Natural killer cell treated with Interleukin-12 subunit alpha and Interleukin-12 subunit beta and Interleukin-15 and Interleukin-18, amount 100 ng/mL, for 72 hours (primary cell): Measurements from ENCODE around the gene SLC22A6. TPM values are rescaled to one million over a fixed set of nuclear protein-coding genes. Genes with fewer than 3 reads are reported as not detected.

Experiments
- ATAC-seq, 2 donors: fragments of 150-1000 bp; cut with Tn5 transposase in 1 of 2; sonication (Bioruptor Pico), chemical (Tn5 transposase) in 1 of 2; 2 replicates each; pipeline ENCODE4 v1.10.0; 2021
- DNase-seq: peaks from one replicate; pipeline ENCODE4 v3.0.0; 2022; ENCODE audit warnings: low spot score
- H3K27ac Mint-ChIP-seq, 2 donors: 1 replicate in 1 of 2; 2 replicates in 1 of 2; pipeline ENCODE4 v1.8.0; 2022; ENCODE audit warnings: mixed read lengths in 2 of 2, mild to moderate bottlenecking in 1 of 2, moderate library complexity in 1 of 2
- H3K27me3 Mint-ChIP-seq, 2 donors: 1 replicate in 1 of 2; 2 replicates in 1 of 2; pipeline ENCODE4 v1.8.0; 2022; ENCODE audit warnings: mixed read lengths in 2 of 2
- H3K36me3 Mint-ChIP-seq: one replicate; pipeline ENCODE4 v1.8.0; 2022; ENCODE audit warnings: mixed read lengths
- H3K4me1 Mint-ChIP-seq, 2 donors: 1 replicate in 1 of 2; 2 replicates in 1 of 2; pipeline ENCODE4 v1.8.0; 2022; ENCODE audit warnings: low read depth in 2 of 2, mixed read lengths in 2 of 2, mild to moderate bottlenecking in 1 of 2
- H3K4me3 Mint-ChIP-seq: one replicate; pipeline ENCODE4 v1.8.0; 2022; ENCODE audit warnings: mixed read lengths
- H3K9me3 Mint-ChIP-seq: 2 replicates; pipeline ENCODE4 v1.8.0; 2022; ENCODE audit warnings: mixed read lengths
- total RNA-seq, 2 donors: library from RNA; stranded (reverse); gene quantifications; one replicate each; pipeline ENCODE4 v1.2.3, GENCODE V29; 2022

The SLC22A6 gene
- total RNA-seq, 2 donors from 2014 or later, result not detected

- no peak overlapping the region for H3K27ac Mint-ChIP-seq
- H3K9me3 Mint-ChIP-seq, result no peaks in the 10 kb centered on the region
- H3K4me3 Mint-ChIP-seq, result no peak overlapping the region
- ATAC-seq (no peak), DNase-seq (no peak)
- H3K4me1 Mint-ChIP-seq, result no peaks in the 10 kb centered on the region
- peaks cover 12 to 13% of the 10 kb centered on the region in 2 donors for H3K27me3 Mint-ChIP-seq
- H3K36me3 Mint-ChIP-seq, result no peaks in the 10 kb centered on the region
Observed at GRCh38 chr11:63010934-63011439, 26.2 kb upstream of the SLC22A6 start.

GRCh38 chr11:63007920-63008319 lies 23.2 kb upstream of the SLC22A6 start:
- H3K36me3 Mint-ChIP-seq, result no peaks in the 10 kb centered on the region
- H3K9me3 Mint-ChIP-seq, result no peaks in the 10 kb centered on the region

DNA sequence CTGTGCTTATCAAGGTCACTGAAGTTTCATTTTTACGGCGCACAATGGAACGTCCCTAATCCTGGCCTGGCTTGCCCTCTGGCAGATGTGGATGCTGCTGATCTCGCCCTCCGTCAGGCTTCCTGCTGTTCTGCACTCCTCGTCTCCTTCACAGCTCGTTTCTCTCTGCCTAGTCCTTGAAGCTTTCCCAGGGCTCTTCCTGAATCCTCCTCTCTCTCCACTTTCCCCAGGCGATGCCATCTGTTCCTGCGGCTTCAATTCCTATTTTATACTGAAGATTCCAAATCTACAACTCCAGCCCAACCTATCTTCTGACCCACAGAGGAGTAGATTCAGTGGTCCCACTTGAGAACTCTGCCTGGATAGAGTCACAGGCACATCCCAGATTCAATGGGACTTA lies 16.7 kb upstream of the SLC22A6 start:
- H3K4me3 Mint-ChIP-seq, result no peak overlapping the region
- no peak for DNase-seq
- H3K27me3 Mint-ChIP-seq, result peaks cover 6 to 12% of the 10 kb centered on the region in 2 donors
- H3K36me3 Mint-ChIP-seq, result no peaks in the 10 kb centered on the region
- no peak overlapping the region for H3K27ac Mint-ChIP-seq
- no peak for ATAC-seq
- no peaks in the 10 kb centered on the region for H3K9me3 Mint-ChIP-seq
- H3K4me1 Mint-ChIP-seq, result peaks cover 0 to 4% of the 10 kb centered on the region in 2 donors

More at GRCh38 chr11:63007920-63008319, 23.2 kb upstream of the SLC22A6 start:
- no peak for DNase-seq
- peaks cover 0 to 5% of the 10 kb centered on the region in 2 donors for H3K27me3 Mint-ChIP-seq
- H3K4me1 Mint-ChIP-seq, result no peaks in the 10 kb centered on the region
- no peak overlapping the region for H3K4me3 Mint-ChIP-seq
- no peak overlapping the region for H3K27ac Mint-ChIP-seq
- ATAC-seq, result no peak

DNA sequence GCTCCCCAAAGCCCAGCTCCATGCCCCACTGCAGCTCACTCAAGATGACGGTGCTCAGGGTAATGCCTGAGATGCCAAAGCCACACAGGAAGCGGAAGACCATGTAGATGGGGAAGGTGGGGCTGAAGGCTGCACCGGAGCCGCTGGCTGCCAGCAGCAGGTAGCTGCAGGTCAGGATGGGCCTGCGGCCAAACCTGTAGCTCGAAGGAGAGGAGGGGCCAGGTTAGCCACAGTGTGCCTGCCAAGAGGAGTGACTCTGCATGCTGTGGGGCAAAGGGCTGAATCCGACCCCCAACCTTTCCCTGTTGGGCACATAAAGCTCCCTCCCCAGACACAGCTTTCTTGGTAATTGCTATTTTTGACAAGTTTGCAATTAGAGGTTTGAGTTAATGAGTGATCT lies 14.9 kb upstream of the SLC22A6 start:
- ATAC-seq (no peak), DNase-seq (no peak)
- Mint-ChIP-seq H3K36me3 (no peaks in the 10 kb centered on the region), H3K27ac (no peak overlapping the region), H3K27me3 (peaks cover 12 to 14% of the 10 kb centered on the region in 2 donors), H3K4me1 (peaks cover 0 to 4% of the 10 kb centered on the region in 2 donors), H3K9me3 (no peaks in the 10 kb centered on the region), H3K4me3 (no peak overlapping the region)

DNA sequence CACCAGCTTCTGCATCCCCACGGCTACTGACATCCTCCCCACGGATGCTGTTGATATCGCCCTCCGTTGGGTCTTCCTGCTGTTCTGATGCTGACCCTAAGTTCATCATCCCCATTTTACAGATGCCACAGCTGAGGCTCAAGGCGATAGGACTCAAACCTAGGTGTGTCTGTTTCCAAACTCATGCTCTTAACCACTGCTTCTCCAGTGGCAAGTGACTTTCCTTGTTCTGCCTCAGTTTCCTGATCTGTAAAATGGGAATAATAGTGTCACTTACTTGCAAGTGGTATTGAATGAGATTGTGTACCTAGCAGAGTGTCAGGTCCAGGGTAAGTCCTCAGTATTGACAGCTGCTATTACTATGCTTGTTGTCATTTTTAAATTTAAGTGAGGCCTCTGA lies 14.4 kb upstream of the SLC22A6 start:
- Mint-ChIP-seq H3K9me3 (no peaks in the 10 kb centered on the region), H3K27ac (no peak overlapping the region), H3K4me3 (no peak overlapping the region), H3K4me1 (peaks cover 0 to 4% of the 10 kb centered on the region in 2 donors), H3K27me3 (peaks cover 12 to 14% of the 10 kb centered on the region in 2 donors), H3K36me3 (no peaks in the 10 kb centered on the region)
- no peak for ATAC-seq
- no peak for DNase-seq

- Mint-ChIP-seq H3K9me3 (no peaks in the 10 kb centered on the region), H3K36me3 (no peaks in the 10 kb centered on the region), H3K4me3 (no peak overlapping the region), H3K4me1 (peaks cover 0 to 4% of the 10 kb centered on the region in 2 donors), H3K27me3 (peaks cover 9 to 17% of the 10 kb centered on the region in 2 donors), H3K27ac (no peak overlapping the region)
- DNase-seq, result no peak
- ATAC-seq, result no peak
Observed at GRCh38 chr11:62996271-62996670, 11.5 kb upstream of the SLC22A6 start.

GRCh38 chr11:62994775-62995174 lies 10.0 kb upstream of the SLC22A6 start:
- H3K9me3 Mint-ChIP-seq, result no peaks in the 10 kb centered on the region
- no peaks in the 10 kb centered on the region for H3K36me3 Mint-ChIP-seq
- peaks cover 0 to 4% of the 10 kb centered on the region in 2 donors for H3K4me1 Mint-ChIP-seq
- peaks cover 7 to 13% of the 10 kb centered on the region in 2 donors for H3K27me3 Mint-ChIP-seq
- ATAC-seq (no peak), DNase-seq (no peak)
- no peak overlapping the region for H3K4me3 Mint-ChIP-seq
- no peak overlapping the region for H3K27ac Mint-ChIP-seq

DNA sequence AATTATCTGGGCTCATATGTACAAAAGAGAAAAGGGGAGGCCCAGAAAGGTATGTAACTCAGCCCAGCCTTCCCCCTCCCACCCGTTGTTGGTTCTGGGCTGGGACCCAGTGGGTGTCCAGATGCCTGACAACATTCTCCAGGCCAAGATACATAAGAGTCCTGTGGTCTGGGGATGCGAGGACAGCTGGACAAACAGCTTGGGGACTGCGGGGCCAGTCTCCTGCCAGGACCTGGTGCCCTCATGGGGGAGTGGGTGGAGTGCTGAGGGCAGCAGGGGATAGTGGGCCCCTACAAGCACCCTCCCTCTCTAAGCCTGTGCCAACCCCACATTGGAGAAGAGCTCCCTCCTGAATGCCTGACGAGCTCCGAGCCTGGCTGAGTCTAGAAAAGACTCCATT lies 3.5 kb upstream of the SLC22A6 start:
- Mint-ChIP-seq H3K9me3 (no peaks in the 10 kb centered on the region), H3K27ac (no peak overlapping the region), H3K27me3 (peaks cover 7 to 16% of the 10 kb centered on the region in 2 donors), H3K4me1 (no peaks in the 10 kb centered on the region), H3K4me3 (no peak overlapping the region), H3K36me3 (no peaks in the 10 kb centered on the region)
- no peak for DNase-seq
- no peak for ATAC-seq

DNA sequence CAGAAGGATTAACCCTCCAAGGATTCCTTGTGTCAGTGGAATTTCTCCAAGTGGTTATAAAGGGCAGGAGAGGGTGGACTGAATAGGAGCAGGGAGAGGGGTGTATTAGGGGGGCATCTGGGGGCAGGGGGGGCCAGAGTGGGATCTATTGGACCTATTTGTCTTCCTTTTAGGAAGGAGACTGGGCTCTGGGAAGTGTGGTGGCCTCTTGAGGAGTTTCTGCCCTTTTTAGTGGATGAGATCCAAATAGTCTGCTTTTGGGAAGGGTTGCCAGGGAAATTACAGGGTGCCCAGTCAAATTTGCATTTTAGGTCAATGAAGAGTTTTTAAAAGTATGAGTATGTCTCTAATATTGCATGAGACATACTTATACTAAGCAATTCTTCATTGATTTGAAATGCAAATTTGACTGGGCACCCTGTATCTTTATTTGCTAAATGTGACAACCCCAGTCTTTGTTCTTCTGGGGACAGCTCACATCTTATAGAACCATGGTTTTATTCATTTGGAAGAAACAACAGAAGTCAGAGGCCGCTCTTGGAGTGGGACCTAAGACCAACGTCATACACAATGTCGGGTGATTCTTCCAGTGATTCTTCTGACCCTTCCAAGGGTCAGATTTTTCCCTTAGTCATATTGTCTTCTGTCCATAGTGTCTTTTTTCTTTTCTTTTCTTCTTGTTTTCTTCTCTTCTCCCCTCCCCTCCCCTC lies 429 bp upstream of the SLC22A6 start:
- H3K9me3 Mint-ChIP-seq, result no peaks in the 10 kb centered on the region
- H3K4me1 Mint-ChIP-seq, result no peaks in the 10 kb centered on the region
- H3K4me3 Mint-ChIP-seq, result no peak overlapping the region
- no peak overlapping the region for H3K27ac Mint-ChIP-seq
- H3K27me3 Mint-ChIP-seq, result peaks cover 7 to 12% of the 10 kb centered on the region in 2 donors
- H3K36me3 Mint-ChIP-seq, result no peaks in the 10 kb centered on the region
- DNase-seq, result no peak
- no peak for ATAC-seq

- H3K27me3 Mint-ChIP-seq, result peaks cover 7 to 15% of the 10 kb centered on the region in 2 donors
- no peaks in the 10 kb centered on the region for H3K36me3 Mint-ChIP-seq
- no peaks in the 10 kb centered on the region for H3K4me1 Mint-ChIP-seq
- no peak for DNase-seq
- H3K27ac Mint-ChIP-seq, result no peak overlapping the region
- ATAC-seq, result no peak
- H3K4me3 Mint-ChIP-seq, result no peak overlapping the region
- H3K9me3 Mint-ChIP-seq, result no peaks in the 10 kb centered on the region
Observed at GRCh38 chr11:62983536-62984199, 1.1 kb downstream of the SLC22A6 start.

- Mint-ChIP-seq H3K4me1 (no peaks in the 10 kb centered on the region), H3K9me3 (no peaks in the 10 kb centered on the region), H3K27me3 (peaks cover 0 to 13% of the 10 kb centered on the region in 2 donors), H3K27ac (no peak overlapping the region), H3K36me3 (no peaks in the 10 kb centered on the region), H3K4me3 (no peak overlapping the region)
- ATAC-seq (peak in 1 of 2 donors; percentile 10), DNase-seq (no peak)
Observed at GRCh38 chr11:62981743-62982142, 3.0 kb downstream of the SLC22A6 start.

- no peaks in the 10 kb centered on the region for H3K9me3 Mint-ChIP-seq
- peaks cover 0 to 13% of the 10 kb centered on the region in 2 donors for H3K27me3 Mint-ChIP-seq
- H3K27ac Mint-ChIP-seq, result no peak overlapping the region
- H3K36me3 Mint-ChIP-seq, result no peaks in the 10 kb centered on the region
- ATAC-seq (no peak), DNase-seq (no peak)
- H3K4me1 Mint-ChIP-seq, result no peaks in the 10 kb centered on the region
- no peak overlapping the region for H3K4me3 Mint-ChIP-seq
Observed at GRCh38 chr11:62980133-62980760, 4.5 kb downstream of the SLC22A6 start.

- Mint-ChIP-seq H3K4me1 (no peaks in the 10 kb centered on the region), H3K36me3 (no peaks in the 10 kb centered on the region), H3K27ac (no peak overlapping the region), H3K27me3 (peaks cover 8 to 14% of the 10 kb centered on the region in 2 donors), H3K4me3 (no peak overlapping the region), H3K9me3 (no peaks in the 10 kb centered on the region)
- ATAC-seq, result no peak
- DNase-seq, result no peak
Observed at GRCh38 chr11:62976109-62976508, 8.7 kb downstream of the SLC22A6 start.
